ENCODE data around the gene ARHGEF7. TPM values are rescaled to one million over a fixed set of nuclear protein-coding genes. Genes with fewer than 3 reads are reported as not detected.

ARHGEF7 gene
- total RNA-seq, 2 donors from 2014 or later, result 117 to 152 TPM

DNA sequence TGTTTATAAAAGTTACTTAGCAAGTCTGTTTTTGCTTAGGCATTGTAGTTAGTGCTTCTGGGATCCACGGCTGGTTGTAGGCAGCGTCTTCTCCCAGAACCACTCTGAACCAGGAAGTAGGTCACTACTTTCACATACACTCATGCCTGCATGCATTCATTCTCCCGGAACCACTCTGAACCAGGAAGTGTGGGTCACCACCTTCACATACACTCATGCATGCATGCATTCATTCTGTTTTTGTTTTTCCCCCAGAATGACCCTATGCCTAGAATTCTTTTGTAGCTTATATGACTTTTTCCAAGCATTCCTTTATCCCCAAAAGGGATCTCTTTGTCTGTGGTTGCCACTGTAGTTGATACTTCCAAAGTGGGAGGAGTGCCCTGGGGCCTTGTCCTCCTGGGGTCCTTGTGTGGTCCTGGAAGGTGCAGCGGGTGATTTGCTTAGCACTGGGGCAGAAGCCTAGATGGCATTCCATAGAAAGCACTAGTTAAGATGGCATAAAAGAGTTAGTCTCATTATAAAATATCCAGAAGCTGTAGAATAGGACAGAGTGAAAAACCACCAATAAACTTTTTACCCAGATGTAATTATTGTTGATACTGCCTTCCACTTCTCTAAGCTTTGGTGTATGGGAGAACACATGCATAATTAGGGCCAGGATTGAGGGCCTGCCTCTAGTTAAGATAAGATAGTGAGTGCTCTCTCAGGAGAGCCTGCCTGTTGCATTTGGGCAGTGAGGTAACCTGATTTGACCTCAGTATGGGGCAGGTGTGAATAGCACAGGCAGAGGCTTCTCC lies 136.7 kb downstream of the ARHGEF7 start:
- H3K27ac ChIP-seq, result no peak overlapping the region

DNA sequence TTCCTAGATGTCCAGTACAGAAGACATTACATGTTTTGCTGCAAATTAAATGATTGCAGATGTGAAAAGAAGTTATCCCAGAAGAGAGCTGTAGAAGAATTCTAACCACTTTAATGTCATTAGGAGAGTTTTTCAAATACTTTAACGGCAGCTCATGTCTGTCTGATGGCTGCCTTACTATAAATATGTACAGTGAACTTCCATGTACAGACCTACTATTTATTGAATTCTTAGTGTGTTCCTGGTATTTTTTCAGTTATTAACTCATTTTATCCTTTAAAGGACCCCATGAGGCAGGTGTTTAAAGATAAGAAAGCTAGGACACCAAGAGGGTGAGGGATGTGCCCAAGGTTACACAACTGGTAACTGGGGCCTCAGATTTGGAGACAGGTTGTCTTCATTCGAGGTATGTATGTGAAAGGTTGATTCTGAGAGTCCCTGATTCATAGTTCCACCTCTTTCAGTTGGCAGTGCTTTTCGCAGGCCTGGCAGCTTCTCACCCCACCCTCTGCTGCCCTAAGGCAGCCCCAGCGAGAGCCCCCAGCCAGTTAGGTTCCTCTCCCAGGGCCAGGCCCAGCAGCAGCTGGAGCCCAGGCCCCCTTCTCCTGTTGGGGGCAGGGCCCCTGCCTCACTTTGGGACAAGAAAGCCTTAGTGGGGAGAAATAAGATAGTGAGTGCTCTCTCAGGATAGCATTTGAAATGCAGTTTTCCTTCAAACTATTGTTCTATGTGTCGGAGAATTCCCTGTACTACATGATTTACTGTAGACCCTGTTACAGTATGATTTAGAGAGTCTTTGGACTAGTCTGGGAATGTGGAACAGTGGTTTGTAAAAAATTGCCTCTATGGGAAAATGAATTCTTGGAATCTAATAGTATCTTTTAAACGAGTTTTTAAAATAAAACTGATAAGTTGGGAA lies 137.6 kb downstream of the ARHGEF7 start:
- Histone ChIP-seq H3K27ac (peak overlapping the region in 1 of 2 donors; percentile 58), H3K4me3 (no peak overlapping the region), H3K36me3 (peaks cover 1% of the 10 kb centered on the region), H3K27me3 (replicated peaks; ENCODE audit: insufficient read depth) (no peaks in the 10 kb centered on the region), H3K4me1 (ENCODE audit: control insufficient read depth in 1 of 2, low read depth in 2 of 2) (peaks cover 8 to 55% of the 10 kb centered on the region in 2 donors), H3K9me3 (no peaks in the 10 kb centered on the region)
- TF ChIP-seq, protein P1, sequence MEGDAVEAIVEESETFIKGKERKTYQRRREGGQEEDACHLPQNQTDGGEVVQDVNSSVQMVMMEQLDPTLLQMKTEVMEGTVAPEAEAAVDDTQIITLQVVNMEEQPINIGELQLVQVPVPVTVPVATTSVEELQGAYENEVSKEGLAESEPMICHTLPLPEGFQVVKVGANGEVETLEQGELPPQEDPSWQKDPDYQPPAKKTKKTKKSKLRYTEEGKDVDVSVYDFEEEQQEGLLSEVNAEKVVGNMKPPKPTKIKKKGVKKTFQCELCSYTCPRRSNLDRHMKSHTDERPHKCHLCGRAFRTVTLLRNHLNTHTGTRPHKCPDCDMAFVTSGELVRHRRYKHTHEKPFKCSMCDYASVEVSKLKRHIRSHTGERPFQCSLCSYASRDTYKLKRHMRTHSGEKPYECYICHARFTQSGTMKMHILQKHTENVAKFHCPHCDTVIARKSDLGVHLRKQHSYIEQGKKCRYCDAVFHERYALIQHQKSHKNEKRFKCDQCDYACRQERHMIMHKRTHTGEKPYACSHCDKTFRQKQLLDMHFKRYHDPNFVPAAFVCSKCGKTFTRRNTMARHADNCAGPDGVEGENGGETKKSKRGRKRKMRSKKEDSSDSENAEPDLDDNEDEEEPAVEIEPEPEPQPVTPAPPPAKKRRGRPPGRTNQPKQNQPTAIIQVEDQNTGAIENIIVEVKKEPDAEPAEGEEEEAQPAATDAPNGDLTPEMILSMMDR (IDR thresholded peaks at IDR 0.05), result no peak
- ATAC-seq (ENCODE audit: insufficient number of reproducible peaks, low FRiP score, low read depth) (no peak), DNase-seq (ENCODE audit: low spot score) (no peak)

More for the DNA sequence above, 136.7 kb downstream of the ARHGEF7 start:
- peaks cover 8 to 61% of the 10 kb centered on the region in 2 donors for H3K4me1 ChIP-seq (ENCODE audit: control insufficient read depth in 1 of 2, low read depth in 2 of 2)
- H3K27me3 ChIP-seq (replicated peaks; ENCODE audit: insufficient read depth), result no peaks in the 10 kb centered on the region
- TF ChIP-seq, protein P1 (IDR thresholded peaks at IDR 0.05), result no peak
- peaks cover 3% of the 10 kb centered on the region for H3K36me3 ChIP-seq
- DNase-seq (ENCODE audit: low spot score) (no peak), ATAC-seq (ENCODE audit: insufficient number of reproducible peaks, low FRiP score, low read depth) (no peak)
- no peaks in the 10 kb centered on the region for H3K9me3 ChIP-seq
- H3K4me3 ChIP-seq, result no peak overlapping the region

DNA sequence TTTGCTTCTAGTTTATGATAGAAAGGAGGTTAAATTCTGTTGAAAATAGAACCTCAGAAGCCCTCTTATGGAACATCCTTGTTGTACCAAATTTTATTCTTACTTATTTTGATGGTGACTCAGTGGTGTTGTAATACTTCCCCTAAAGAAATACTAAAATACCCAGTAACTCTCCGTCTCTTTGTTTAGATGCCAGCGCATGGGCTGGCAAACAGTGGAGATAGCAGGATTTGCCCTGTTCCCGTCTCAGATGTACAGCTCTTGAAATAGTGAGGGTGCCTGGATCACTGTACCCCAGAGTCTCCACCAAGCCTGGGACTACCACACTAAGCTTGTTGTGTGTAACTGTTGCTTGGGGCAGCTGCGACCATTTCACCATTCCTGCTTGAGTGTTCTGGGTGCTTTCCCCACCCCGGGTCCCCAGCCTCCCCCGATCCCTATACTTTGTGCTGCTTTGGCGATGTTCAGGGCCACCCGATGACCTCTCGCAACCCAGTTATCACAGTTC lies 138.3 kb downstream of the ARHGEF7 start:
- TF ChIP-seq, protein P1 (IDR thresholded peaks at IDR 0.05), result no peak
- H3K4me1 ChIP-seq (ENCODE audit: control insufficient read depth in 1 of 2, low read depth in 2 of 2), result peaks cover 8 to 48% of the 10 kb centered on the region in 2 donors
- no peaks in the 10 kb centered on the region for H3K27me3 ChIP-seq (replicated peaks; ENCODE audit: insufficient read depth)
- DNase-seq (ENCODE audit: low spot score), result no peak
- peaks cover 8% of the 10 kb centered on the region for H3K36me3 ChIP-seq
- no peak overlapping the region for H3K4me3 ChIP-seq
- ATAC-seq (ENCODE audit: insufficient number of reproducible peaks, low FRiP score, low read depth), result peak; percentile 33
- H3K27ac ChIP-seq, result peak overlapping the region; percentile 27 to 58
- H3K9me3 ChIP-seq, result no peaks in the 10 kb centered on the region

DNA sequence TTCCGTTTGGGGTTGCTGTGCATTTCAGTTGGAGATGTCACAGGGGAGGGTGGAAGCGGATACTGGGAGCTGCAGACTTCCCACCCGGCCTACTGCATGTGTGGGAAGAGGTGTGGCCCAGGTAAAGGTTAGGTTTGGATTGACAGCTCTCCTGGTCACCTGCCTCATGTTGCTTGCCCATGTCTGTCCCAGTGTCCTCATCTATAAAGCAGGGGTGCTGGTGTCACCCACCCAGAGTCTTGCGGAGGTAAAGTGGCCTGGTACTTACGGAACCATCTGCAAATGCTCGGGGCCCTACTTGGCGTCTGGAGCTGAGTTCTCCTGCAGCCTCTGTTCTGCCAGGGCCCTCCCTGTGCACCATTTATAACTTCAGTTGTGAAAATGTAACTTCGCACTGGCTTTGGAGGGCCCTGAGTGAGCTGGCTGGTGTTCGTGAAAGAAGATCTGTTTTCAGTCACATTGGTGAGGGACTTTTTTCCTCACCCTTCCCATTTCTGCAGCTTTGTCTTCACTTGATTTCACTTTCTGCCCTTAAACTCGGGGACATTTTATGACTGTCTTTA lies 140.2 kb downstream of the ARHGEF7 start:
- no peaks in the 10 kb centered on the region for H3K9me3 ChIP-seq
- TF ChIP-seq, protein P1 (IDR thresholded peaks at IDR 0.05), result no peak
- H3K36me3 ChIP-seq, result peaks cover 19% of the 10 kb centered on the region
- H3K4me1 ChIP-seq (ENCODE audit: control insufficient read depth in 1 of 2, low read depth in 2 of 2), result peaks cover 8 to 29% of the 10 kb centered on the region in 2 donors
- H3K27me3 ChIP-seq (replicated peaks; ENCODE audit: insufficient read depth), result no peaks in the 10 kb centered on the region
- no peak overlapping the region for H3K4me3 ChIP-seq
- DNase-seq (ENCODE audit: low spot score) (no peak), ATAC-seq (ENCODE audit: insufficient number of reproducible peaks, low FRiP score, low read depth) (no peak)
- no peak overlapping the region for H3K27ac ChIP-seq

All from thoracic aorta (tissue), 2 donors.